Measurements from ENCODE around the gene TAF3.
"Not testable (repeated sequence)": the region's sequence is repeated elsewhere in the genome, so short reads cannot be mapped to it uniquely, and the experiment has no call there.

The TAF3 gene

DNA sequence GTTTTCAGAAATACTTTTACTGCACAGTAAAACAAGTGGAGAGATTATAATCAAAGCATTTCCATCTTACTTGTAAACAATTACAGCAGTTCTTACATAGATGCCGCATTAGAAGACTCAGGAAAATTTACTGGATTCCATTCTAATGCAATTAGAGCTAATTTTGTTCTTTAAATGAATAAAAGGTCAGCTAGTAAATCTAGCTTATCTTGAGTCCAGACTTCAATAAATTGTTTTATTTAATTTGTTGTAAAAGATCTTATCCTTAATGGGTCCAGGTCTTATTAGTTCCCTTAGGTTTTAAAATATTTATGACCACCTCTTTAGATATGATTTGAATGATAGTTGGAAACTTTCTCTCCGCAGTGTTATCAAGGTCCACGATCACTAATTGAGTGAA is 166.0 kb downstream of the TAF3 start:
- DNase-seq = no peak

DNA sequence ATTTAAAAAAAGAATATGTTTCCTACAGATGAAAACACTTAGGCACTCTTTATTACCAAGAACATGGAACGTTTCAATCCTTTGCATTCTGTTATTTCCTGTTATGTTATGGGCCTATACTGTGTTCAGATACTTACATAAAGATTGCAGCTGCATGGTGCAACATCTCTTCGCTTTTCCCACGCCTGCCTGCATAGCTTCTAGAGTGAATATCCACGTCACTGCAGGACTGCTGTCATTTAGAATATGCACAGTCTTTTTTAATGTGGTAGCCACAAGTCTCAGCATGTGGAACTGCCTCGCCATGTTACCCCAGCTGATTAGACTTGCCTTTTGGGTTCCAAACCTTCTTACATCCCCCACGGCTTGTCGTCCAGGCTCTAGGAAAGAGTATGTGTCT is 166.6 kb downstream of the TAF3 start:
- no peak for DNase-seq

DNA sequence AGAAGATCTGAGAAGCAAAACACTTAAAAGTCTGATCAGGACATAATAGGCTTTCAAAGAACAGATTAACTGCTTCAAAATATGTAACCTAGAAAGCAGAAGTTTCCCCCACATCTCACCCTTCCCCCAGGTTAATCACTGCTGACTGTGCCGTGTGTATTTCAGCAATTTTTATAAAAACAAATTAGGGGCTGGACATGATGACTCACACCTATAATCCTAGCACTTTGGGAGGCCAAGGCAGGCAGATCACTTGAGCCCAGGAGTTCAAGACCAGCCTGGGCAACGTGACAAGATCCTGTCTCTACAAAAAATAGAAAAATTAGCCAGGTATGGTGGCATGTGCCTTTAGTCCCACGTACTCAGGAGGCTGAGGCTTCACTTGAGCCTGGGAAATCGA is 168.5 kb downstream of the TAF3 start:
- no peak for DNase-seq

GRCh38 chr10:7988989-7989388 is 170.7 kb downstream of the TAF3 start:
- no peak for DNase-seq

- DNase-seq = no peak
Observed at GRCh38 chr10:7998831-7999230, 180.5 kb downstream of the TAF3 start.

DNA sequence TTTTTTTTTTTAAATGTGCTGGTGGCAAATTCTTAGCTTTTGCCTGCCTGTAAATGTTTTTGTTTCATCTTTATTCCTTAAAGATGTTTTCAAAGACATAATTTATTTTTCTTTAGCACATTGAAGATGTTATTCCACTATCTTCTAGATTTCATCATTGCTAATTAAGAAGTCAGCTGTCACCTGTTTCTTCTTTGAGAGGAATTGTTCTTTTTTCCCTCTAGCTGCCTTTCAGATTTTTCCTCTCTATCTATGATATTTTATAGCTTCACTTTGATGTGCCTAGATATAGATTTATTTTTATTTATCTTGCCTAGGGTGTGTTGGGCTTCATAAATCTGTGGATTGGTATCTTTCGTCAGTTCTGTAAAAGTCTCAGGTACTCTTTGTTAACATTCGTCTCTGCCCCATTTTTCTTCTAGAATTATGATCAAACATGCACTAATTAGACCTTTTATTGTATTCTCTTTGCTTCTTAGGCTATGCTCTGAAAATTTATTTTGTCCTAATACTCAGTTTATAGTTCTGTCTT is 186.2 kb downstream of the TAF3 start:
- no peak for DNase-seq

DNA sequence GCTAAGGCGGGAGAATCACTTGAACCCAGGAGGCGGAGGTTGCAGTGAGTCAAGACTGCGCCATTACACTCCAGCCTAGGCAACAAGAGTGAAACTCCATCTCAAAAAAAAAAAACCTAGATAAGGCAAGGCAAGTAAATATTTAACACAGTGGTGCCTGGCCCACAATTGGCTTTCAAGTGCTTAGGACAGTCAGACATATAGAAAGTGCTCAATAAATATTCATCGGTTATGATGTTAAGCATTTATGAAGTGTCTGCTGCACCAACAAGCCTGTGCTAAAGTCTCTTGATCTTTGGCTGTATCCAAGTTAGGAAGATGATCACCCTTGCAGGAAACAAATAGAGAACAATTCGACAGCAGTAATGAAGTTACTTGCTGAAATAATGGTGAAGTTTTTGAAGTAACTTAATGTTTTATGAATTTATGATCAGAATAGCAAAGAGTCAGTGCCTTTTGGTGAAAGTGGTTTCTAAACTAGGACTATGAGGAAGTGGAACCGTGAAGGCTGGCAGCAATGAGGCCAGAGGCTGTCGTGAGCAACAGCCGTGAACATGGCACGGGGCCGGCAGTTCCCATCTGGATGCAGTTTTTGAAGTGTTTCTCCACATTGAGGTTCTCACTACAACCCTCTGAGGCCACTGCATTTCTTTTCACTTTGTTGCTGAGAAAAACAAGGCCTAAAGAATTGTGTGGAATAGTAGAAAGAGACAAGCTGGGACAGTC is 188.1 kb downstream of the TAF3 start:
- no peak for DNase-seq

DNA sequence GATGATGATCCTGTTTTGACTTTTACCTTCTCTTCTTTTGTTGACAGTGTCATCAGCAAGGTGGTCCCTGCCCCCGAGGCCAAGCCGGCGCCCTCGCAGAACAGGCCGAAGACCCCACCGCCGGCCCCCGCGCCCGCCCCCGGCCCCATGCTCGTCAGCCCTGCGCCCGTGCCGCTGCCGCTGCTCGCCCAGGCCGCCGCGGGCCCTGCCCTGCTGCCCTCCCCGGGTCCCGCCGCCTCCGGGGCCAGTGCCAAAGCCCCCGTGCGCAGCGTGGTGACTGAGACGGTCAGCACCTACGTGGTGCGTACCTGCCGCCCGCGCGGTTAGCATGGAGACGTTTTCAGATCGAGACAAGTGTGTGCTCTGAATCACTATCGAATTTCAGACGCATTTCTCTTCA is 190.7 kb downstream of the TAF3 start:
- DNase-seq = no peak

DNA sequence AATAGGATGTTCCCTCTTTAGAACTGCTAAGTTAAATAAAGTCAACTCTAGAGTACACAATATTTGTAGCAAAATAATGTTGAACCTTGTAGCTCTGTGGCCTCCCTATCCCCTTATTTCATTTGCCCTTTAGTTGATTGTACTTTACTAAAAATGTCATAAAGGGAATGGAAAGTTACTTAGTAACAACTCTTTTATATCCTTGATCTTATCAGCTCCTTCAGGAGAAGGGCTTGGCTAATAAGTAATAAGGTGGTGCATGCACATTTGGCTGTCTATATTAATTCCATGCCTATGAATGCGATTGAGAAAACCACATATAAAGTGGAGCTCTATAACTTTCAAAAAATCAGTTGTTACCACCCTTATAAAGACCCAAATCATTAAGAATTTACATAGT is 194.7 kb downstream of the TAF3 start:
- no peak for DNase-seq

DNA sequence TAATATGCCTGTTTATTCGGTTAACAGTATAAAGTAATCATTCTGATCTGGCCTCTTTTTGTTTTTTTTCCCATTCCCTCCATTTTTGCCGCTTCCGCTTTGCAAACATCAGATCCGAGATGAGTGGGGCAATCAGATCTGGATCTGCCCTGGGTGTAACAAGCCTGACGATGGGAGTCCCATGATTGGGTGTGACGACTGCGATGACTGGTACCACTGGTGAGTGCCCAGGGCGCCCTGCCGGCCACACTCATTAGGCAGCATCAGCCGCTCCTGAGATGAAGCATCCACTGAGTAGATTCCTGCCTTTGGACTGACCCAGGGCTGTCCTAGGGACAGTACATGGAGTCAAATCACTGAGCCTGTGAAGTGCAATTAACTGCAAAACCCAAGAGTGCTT is 195.3 kb downstream of the TAF3 start:
- DNase-seq = no peak

DNA sequence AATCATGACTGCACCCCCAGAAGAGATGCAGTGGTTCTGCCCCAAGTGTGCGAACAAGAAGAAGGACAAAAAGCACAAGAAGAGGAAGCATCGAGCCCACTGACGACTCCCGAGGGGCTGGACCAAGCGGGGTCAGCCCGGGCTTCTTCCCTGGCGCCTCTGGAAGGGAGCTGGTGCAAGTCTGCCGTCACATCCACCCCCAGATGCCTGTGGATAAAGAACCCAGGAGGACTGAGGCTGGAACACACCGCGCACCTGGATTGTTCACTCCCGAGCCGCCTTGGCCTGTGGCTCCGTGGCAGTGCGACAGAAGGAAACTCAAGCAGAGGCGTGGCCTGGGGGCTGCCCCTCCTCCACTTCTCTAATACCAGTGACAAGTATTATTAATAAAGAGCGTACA is 196.3 kb downstream of the TAF3 start:
- no peak for DNase-seq

DNA sequence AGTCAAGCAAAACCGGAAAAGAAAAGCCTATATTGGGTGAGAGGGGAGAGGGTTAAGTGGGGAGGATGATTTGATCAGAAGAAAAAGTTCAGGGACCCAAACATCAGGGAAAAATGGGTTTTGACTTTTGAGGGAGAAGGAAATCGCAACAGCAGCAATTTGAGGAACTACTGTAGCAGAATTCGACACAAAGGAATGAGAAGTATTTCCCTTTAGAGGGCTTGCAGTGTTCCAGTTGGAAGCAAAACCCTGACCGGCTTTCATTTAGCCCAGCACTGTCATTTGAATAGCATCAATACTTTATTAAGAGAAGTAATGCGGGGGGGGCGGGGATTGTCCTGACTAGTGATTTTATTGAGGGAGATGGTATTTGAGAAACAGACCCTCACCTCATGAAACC is 199.0 kb downstream of the TAF3 start:
- no peak for DNase-seq

GRCh38 chr10:8023321-8023720 is 205.0 kb downstream of the TAF3 start:
- no peak for DNase-seq

DNA sequence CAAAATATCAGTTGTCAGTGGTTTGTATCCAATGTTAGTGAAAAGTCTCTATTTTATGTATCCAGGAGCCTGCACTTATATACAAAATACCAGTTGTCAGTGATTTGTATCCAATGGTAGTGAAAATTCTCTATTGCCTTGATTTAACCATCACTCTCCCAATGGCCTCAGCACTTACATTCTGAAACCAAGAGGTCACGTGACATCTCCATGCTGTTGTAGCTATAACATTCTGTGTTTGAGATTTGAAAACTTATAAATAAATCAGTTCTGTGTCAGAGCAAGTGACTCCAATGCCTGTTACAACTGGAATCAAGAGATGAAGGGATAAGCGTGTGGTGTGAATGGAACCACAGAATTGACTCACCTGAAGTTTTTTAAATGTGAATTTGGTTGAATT is 205.5 kb downstream of the TAF3 start:
- DNase-seq = no peak

- DNase-seq = no peak
Observed at GRCh38 chr10:8026349-8027259, 208.3 kb downstream of the TAF3 start.

DNA sequence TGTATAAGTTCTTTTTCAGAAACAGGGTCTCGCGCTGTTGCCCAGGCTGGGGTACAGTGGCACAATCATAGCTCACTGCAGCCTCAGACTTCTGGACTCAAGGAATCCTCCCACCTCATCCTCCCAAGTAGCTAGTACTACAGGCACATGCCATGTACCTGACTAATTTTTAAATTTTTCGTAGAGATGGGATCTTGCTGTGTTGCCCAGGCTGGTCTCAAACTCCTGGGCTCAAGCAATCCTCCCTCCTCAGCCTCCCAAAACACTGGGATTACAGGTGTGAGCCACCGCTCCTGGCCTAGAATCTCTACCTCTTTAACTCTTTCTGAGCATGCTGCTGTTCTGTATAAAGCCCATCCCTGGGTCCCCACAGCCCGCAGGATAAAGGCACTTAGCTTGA is 212.9 kb downstream of the TAF3 start:
- not testable (repeated sequence) for DNase-seq

- DNase-seq = peak in 1 of 2 experiments; percentile 31
Observed at GRCh38 chr10:8032558-8032957, 214.3 kb downstream of the TAF3 start.

DNA sequence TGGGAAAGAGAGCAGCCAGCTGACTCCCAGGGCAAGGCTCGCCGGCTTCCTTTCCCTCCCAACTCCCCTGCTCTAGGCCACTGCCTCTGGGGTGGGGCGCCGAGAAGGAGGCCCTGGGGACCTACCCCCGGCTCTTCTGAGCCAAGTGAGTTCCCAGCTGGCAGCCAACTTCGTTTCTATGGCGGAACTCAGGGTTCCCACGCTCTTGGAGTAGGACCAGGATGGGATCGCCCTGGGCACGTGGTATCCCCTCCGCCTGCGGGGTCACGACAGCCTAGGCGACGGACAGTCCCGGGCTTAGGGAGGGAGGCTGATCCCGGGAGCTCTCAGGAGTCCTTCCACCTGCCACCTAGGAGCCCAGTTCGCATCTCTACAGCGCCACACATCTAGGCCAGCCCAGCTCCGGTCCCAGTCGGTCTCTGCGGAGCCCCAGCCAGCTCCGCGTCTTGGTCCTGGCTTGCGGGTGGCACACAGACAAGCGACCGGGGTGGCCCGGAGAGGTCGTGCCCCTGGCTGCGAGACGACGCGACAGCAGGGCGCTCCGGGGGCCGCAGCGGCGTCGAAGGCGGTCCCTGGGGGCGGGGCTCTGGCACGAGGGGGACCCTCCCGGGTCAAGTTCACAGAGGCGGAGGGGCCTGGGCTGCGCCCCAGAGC is 215.6 kb downstream of the TAF3 start:
- DNase-seq = peak in 1 of 2 experiments; percentile 4

DNA sequence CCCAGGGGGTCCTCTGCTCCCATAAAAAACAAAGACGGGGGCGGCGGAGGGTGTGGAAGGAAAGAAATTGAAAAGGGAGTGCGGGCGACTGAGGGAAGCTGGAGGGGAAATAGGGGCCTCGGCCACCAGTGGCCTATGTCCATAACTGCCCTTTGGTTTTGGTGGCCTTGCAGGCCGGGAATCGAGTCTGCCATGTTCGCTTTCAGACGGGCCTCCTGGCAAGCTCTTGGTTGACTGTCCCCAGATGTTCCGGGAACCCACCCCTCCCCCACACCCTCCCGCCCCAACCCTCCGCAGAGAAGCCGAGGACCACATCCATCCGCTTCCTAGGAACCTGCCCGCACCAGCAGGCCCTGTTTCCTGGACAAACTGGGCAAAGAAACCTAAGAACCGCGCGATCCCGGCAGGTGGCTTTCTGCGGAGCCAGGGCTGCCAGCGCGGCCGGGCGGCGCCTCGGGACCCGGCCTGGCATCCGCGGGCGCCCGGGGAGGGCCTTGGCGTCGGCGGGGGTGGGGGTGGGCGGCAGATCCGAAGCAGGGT is 216.2 kb downstream of the TAF3 start:
- DNase-seq = peak in 1 of 2 experiments; percentile 7

DNA sequence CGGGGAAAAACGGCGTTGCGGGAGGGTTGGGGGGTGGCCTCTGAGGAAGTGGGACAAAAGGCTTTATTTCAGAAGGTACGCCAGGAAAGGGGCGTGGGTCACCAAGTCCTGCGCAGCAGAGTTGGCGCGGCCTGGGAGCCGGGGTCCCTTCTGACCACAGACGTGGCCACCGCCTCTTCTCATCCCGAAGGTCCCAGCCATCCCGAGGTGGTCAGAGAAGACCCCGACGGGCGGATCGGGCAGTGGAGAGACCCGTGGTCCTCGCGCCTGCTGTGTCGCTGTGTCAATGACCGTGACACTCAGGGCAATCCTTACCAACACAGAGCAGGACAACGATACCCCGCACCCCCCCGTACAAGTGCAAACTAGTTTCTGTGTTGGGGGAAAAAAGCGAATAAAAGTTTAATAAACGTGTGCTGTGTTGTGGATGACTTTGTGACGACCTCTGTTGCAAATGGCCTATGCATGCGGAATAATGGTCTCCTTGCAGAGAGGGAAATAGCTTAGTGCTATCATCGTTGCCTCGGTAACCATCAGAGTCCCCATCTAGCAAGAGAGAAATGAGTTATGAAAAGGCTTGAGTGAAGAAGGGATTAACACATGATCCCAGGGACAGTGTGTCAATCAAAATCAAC is 216.8 kb downstream of the TAF3 start:
- DNase-seq = peak in 1 of 2 experiments; percentile 61

DNA sequence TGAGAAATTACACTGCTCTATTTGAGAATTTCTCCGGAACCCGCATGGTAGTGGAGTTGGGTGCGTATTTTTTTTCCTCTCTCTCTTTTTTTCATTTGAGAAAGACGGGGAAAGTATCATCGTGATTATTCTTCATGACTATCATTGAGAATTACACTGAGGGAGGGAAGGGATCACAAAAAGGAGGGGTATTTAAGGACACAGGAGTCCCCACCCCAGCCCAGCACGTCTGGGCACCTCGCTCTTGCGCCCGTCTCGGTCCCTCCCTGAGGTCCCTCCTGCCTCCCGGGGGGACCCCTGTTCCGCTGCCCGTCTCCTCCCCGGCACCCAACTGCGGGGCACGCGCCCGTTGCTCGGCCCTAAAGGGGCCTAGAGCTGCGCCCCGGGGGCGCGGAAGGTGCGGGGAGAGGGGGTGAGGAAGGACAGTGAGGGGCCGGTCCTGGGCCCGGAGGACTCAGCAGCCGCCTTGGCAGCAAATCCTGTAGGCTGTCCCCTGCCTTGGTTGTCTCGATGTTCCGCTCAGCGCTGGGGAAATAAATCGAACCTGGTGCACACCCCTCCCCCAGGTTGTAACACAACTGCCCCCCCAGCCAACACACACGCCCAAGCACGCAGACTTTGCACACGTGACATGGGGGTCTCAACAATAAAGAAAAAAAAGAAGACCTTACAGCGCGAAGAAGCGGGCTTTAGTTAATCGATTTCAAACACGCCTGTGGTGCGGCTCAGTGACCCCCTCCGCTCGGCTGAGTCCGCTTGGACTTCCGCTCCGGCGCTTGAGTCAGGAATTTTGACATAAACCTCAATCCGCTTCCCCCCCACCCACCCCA is 217.6 kb downstream of the TAF3 start:
- DNase-seq = no peak

Data from NCI-H524 (cell line).